ENCODE results near the gene MAML3.

GRCh38 chr4:140118931-140119640 lies 34.9 kb downstream of the MAML3 start:
- TF ChIP-seq POLR2AphosphoS5 (IDR thresholded peaks at IDR 0.05; ENCODE audit: low read depth, low read length) (no peak), SIN3A (IDR thresholded peaks at IDR 0.05; ENCODE audit: borderline replicate concordance, insufficient read depth, low read length) (no peak), REST (IDR thresholded peaks at IDR 0.05; ENCODE audit: insufficient read depth in 1 of 2, low read depth in 2 of 2, low read length in 2 of 2) (no peak)
